ENCODE data around the gene PKD2. TPM values are rescaled to one million over a fixed set of nuclear protein-coding genes. Genes with fewer than 3 reads are reported as not detected.

Gene PKD2
- total RNA-seq, 1 donor = 106 TPM

GRCh38 chr4:88009871-88010270 is 2.4 kb downstream of the PKD2 start:
- Histone ChIP-seq H3K4me2 (ENCODE audit: insufficient read depth, low read length) (peak overlapping the region; percentile 92), H3K27me3 (ENCODE audit: insufficient read depth, low read length) (no peaks in the 10 kb centered on the region), H3K9me3 (ENCODE audit: low read depth, low read length) (no peaks in the 10 kb centered on the region), H3K4me3 (ENCODE audit: insufficient read depth, low read length) (peak overlapping the region; percentile 77), H3K36me3 (ENCODE audit: insufficient read depth, low read length) (no peaks in the 10 kb centered on the region), H3K4me1 (ENCODE audit: insufficient read depth, low read length) (peaks cover 46% of the 10 kb centered on the region), H4K20me1 (ENCODE audit: insufficient read depth, low read length) (peaks cover 10% of the 10 kb centered on the region), H3K79me2 (ENCODE audit: insufficient read depth, low read length) (peaks cover 67% of the 10 kb centered on the region), H3K27ac (ENCODE audit: low read depth, low read length) (peak overlapping the region; percentile 74), H2AFZ (ENCODE audit: low read length) (no peak overlapping the region)
- no peak for TF ChIP-seq CTCF (IDR thresholded peaks at IDR 0.05; ENCODE audit: extremely low read depth, low read depth, low read length)
- DNase-seq (ENCODE audit: insufficient read length, low spot score, missing footprints) = no peak

DNA sequence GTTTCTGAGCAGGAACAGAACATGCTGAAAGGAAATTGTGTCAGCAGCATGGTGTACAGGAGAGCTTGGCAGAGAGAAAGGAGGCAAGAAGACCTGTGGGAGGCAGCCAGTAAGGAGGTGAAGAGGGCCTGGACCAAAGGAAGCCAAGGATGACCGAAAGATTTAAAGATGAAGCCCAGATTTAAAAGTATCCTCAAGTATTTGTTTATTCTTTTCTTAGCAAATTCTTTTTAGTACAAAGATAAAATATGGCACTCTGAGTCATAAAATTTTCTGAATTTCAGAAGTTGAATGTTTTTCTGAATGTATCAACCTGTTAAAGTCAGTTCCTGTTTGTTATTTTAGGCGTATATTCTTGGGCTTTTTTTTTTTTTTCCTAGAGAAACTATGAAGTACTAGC is 3.5 kb downstream of the PKD2 start:
- no peak for DNase-seq (ENCODE audit: insufficient read length, low spot score, missing footprints)
- Histone ChIP-seq H3K36me3 (ENCODE audit: insufficient read depth, low read length) (no peaks in the 10 kb centered on the region), H3K27me3 (ENCODE audit: insufficient read depth, low read length) (no peaks in the 10 kb centered on the region), H3K27ac (ENCODE audit: low read depth, low read length) (peak overlapping the region; percentile 74), H3K79me2 (ENCODE audit: insufficient read depth, low read length) (peaks cover 78% of the 10 kb centered on the region), H3K4me1 (ENCODE audit: insufficient read depth, low read length) (peaks cover 39% of the 10 kb centered on the region), H4K20me1 (ENCODE audit: insufficient read depth, low read length) (peaks cover 10% of the 10 kb centered on the region), H3K4me3 (ENCODE audit: insufficient read depth, low read length) (peak overlapping the region; percentile 23), H2AFZ (ENCODE audit: low read length) (no peak overlapping the region), H3K9me3 (ENCODE audit: low read depth, low read length) (no peaks in the 10 kb centered on the region), H3K4me2 (ENCODE audit: insufficient read depth, low read length) (peak overlapping the region; percentile 92)
- TF ChIP-seq CTCF (IDR thresholded peaks at IDR 0.05; ENCODE audit: extremely low read depth, low read depth, low read length) = no peak

GRCh38 chr4:88012647-88013046 is 5.2 kb downstream of the PKD2 start:
- Histone ChIP-seq H3K4me1 (ENCODE audit: insufficient read depth, low read length) (peaks cover 51% of the 10 kb centered on the region), H3K36me3 (ENCODE audit: insufficient read depth, low read length) (peaks cover 3% of the 10 kb centered on the region), H3K4me3 (ENCODE audit: insufficient read depth, low read length) (no peak overlapping the region), H3K9me3 (ENCODE audit: low read depth, low read length) (no peaks in the 10 kb centered on the region), H2AFZ (ENCODE audit: low read length) (no peak overlapping the region), H4K20me1 (ENCODE audit: insufficient read depth, low read length) (peaks cover 10% of the 10 kb centered on the region), H3K27ac (ENCODE audit: low read depth, low read length) (no peak overlapping the region), H3K27me3 (ENCODE audit: insufficient read depth, low read length) (no peaks in the 10 kb centered on the region), H3K4me2 (ENCODE audit: insufficient read depth, low read length) (peak overlapping the region; percentile 26), H3K79me2 (ENCODE audit: insufficient read depth, low read length) (peaks cover 91% of the 10 kb centered on the region)
- DNase-seq (ENCODE audit: insufficient read length, low spot score, missing footprints) = no peak
- TF ChIP-seq CTCF (IDR thresholded peaks at IDR 0.05; ENCODE audit: extremely low read depth, low read depth, low read length) = no peak

DNA sequence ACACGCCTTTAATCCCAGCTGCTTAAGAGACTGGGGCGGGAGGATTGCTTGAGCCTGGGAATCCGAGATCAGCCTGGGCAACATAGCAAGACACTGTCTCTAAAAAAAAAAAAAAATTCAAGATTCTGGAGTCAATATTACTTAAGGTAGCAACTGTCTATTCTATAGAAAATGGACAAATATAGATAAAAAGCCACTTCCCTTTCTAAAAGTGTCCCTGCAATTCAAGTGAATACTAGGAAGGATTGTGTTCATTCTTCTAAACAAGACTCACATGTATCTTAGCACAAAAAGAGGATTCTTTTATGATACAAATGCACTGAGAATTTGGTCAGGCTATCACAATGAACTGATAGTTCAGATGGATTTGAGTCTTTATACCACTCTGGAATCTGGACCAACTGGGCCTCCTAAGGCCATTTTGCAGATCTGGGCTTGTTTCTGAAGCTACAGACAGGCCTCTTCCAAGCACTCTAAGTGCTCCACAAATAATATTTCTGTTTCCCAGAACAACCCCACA is 7.0 kb downstream of the PKD2 start:
- TF ChIP-seq CTCF (IDR thresholded peaks at IDR 0.05; ENCODE audit: extremely low read depth, low read depth, low read length) = no peak
- Histone ChIP-seq H3K27ac (ENCODE audit: low read depth, low read length) (no peak overlapping the region), H4K20me1 (ENCODE audit: insufficient read depth, low read length) (peaks cover 9% of the 10 kb centered on the region), H3K36me3 (ENCODE audit: insufficient read depth, low read length) (peaks cover 3% of the 10 kb centered on the region), H3K4me2 (ENCODE audit: insufficient read depth, low read length) (no peak overlapping the region), H3K9me3 (ENCODE audit: low read depth, low read length) (no peaks in the 10 kb centered on the region), H2AFZ (ENCODE audit: low read length) (no peak overlapping the region), H3K4me1 (ENCODE audit: insufficient read depth, low read length) (peaks cover 62% of the 10 kb centered on the region), H3K4me3 (ENCODE audit: insufficient read depth, low read length) (no peak overlapping the region), H3K27me3 (ENCODE audit: insufficient read depth, low read length) (no peaks in the 10 kb centered on the region), H3K79me2 (ENCODE audit: insufficient read depth, low read length) (peaks cover 80% of the 10 kb centered on the region)
- DNase-seq (ENCODE audit: insufficient read length, low spot score, missing footprints) = no peak

All from osteoblast (primary cell).